Midbrain (tissue), 1 donor: ENCODE results near the gene LHFPL6.

Source experiments
- DNase-seq: peaks from one replicate; lab custom pipeline; 2025; lab: John Stamatoyannopoulos, UW

The LHFPL6 gene

DNA sequence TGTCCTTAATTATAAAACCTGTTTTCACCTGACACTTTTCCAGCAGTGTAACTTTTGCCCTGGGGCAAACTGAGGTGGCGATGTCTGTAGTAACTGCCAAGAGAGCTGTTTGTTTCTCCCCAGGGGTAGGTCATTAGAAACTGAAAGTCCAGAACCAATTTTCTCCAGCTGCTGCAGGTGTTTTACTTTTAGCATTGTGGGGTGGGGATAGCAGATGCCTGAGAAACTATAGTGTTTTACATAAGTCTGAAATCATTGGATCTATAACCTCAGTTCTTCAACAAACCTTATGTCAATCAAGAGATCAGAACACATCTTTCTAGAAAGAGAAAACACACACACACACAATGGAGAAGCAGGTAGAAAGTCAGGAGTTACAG, 92.7 kb downstream of the LHFPL6 start:
- no peak for DNase-seq

DNA sequence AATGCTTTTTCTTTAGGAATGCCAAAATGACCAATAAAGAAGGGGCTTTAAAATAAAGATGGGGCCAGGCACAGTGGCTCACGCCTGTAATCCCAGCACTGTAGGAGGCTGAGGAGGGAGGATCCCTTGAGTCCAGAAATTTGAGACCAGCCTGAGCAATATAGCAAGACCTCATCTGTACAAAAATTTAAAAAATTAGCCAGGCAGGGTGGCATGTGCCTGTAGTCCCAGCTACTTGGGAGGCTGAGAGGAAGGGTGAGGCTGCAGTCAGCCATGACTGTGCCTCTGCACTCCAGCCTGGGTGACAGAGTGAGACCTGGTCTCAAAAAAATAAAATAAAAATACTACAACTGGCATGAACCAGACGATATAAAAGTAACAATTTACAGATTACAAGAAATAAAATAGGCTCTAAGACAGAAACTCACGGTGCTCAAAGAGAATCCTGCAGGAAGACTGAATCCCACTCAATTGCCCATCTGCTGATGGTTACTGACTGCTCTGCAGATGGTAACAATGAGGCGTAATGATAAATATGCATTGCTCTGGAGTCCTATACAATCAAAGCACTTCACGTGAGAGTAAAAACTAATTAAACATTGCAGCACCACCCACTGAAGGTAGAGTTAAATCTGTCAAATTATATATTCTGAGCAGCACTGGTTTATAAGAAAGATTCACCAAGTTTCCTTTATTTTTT, 93.2 kb downstream of the LHFPL6 start:
- no peak for DNase-seq

DNA sequence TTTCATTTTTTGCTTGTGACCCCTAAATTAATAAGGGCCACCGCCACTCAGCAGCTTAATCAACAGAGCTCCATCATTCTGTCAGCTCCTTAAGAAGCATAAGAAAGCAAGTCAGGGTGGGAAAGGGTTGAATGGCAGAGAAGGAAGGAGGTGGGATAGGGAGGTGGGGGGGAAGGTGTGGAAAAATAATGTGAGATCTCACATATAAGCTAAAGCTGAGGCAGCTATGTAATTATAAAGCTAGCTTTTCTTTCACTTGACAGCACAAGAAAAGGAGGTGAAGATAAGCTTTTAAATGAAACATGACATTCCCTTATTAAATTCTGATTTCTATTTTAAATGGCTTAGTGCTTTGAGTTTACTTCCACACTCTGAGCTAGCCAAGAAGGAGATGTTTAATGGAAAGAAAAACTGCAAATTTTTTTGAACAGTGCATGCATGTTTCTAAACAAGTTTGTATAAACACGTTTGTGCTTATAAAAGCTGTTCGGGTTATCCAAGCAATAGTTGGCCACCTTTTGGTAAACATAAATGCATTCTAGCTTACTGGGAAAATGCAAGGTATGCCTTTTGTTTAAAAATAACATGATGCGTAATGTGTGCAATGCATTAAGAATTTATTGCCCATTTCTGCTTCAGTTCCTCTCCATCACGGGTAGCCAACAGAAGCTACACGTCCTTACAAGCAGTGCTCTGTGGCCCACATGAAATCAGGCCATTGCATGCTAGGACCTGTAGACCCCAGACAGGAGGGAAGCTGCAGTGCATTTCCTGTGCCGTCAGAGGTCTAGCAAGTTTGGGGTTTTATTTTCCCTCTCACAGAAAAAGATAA, 96.2 kb downstream of the LHFPL6 start:
- DNase-seq = no peak

- DNase-seq = no peak
These were observed 97.8 kb downstream of the LHFPL6 start for GRCh38 chr13:39505151-39505550.

DNA sequence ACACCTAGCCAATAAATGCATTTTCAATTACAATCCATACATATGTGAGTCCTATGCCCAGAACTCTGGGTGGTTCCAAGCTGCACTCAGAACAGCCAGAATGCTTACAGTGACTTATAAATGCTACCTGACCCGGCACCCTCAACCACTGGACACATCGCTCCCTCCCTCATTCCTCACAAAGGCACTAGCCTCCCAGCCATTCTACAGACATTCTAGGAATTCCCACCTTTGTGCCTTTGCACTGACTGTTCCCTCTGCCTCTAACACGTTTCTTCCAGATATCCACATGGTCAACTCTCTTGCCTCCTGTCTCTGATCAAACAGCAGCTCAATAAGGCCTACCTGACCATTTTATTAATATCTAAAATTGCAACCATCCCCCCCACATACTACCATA, 99.9 kb downstream of the LHFPL6 start:
- no peak for DNase-seq

DNA sequence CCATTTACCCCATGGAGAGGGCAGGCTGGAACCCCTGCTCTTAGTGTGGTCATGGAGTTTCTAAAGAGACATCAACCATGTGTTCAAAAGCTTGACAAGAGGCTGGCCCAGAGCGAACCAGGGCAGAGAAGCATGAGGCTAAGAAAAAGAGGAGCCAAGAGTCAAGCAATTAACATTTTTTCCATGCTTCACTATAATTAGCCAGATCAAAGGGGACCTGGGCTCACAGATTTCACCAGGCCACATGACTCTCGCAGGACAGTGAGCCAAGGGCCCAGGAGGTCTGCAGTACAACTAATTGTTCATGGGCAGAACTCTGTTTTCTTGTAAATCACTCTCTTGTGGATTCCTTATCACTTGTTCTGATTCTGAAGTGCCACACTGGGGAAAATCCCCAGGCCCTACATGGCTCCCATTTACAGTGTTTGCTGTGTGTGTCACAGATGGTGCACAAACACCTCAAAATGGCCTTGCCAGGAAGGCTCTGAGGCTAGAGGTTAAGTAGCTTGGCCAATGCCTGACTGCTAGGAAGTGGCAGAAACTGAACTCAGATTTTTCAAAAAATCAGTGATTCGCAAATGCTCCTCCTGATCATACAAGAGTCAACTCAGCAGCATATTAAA, 101.2 kb downstream of the LHFPL6 start:
- DNase-seq = no peak

- DNase-seq = no peak
These were observed 103.4 kb downstream of the LHFPL6 start for GRCh38 chr13:39499604-39500003.

DNA sequence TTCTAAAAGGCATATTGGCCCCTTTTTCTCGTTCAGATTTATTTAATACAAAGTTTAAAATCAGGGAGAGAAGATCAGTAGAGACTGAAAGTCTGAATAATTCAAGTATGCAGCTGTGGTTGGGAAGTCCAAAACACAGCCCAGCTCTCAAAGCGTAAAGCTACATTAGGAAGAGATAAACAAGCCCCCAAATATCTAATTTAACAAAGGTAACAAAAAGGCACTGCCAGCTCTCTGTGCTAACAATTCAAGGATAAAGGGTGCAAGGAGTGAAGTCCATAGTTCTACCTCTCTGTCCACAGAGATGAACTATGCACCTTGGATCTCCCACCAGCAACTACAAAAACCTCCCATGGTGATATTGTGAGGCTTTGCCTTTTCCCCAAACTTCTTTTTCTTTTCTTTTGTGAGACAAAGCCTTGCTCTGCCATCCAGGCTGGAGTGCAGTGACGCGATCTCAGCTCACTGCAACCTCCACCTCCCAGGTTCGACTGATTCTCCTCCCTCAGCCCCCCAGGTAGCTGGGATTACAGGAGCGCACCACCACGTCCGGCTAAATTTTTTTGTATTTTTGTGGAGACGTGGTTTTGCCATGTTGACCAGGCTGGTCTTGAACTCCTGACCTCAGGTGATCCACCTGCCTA, 104.4 kb downstream of the LHFPL6 start:
- DNase-seq = no peak

DNA sequence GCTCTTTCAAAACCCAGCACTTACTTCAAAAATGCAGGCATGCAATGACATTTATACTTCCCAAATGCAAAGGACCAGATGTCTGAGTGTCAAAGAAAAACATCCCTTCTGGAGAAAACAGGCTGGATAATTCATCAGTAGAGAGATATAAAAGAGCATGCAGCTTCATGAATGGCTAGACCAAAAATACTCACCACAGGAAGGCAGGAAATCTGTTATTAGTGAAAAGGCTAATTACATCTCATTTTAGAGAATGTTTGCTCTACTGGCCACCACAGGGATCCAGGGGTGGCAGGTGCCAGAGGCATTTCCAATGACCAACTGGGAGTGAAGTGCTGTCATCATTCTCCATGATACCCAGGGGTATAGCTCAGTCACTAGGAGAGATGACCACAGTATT, 106.5 kb downstream of the LHFPL6 start:
- DNase-seq = no peak

- DNase-seq = no peak
These were observed 108.4 kb downstream of the LHFPL6 start for GRCh38 chr13:39494633-39495032.

DNA sequence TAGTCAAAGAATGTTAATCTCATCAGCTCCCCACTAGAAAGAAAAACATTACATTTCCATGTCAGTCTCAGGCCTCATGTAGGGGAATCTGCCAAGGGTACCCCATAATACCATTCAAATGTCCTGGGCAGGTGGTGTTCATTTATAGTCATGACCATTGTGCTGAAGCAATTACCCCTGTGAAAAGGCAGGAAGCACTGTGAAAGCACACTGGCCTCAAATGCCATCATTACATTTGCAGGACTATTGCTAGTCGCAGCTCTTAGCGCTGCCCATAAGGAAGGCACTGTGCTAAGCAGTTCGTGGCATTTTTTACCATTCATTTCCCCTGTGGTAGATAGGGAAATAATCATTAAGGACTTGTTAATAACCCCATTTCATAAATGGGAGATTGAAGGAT, 109.0 kb downstream of the LHFPL6 start:
- DNase-seq = no peak

DNA sequence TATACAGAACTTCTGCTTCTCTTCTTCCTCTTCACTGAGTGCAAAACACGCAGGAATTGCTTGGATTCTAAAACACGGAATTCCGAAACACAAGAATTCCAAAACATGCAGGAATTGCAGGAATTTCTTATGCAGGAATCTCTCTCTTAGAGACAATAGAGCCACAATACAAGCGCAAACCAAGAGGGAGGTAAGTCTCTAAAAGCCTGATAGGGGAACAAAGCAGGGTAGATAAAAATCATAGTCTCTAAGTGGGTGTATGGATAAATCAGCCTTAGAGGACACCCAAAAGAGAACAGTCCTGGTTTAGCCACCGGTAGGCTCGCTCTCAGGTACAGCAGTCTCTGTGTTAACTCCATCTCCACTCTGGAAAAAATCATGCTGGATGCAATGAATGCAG, 112.9 kb downstream of the LHFPL6 start:
- DNase-seq = no peak

DNA sequence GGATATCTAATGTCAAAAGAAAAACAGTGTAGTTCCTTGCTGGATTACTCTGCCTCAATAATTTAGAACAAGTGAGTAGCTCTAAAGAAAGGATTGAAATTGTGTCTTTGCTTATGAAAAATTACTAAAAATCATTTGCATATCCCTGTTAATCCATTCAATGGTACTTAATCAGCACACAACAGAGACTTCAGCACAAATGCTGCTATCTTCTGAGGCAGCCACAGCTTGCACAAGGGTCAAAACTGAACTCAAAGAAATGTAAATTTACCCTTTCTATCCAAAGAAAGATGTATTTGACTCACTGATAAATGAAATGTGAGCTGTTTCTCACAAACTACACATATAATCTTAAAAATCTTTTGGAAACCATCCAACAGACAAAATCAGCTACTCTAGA, 116.2 kb downstream of the LHFPL6 start:
- no peak for DNase-seq

DNA sequence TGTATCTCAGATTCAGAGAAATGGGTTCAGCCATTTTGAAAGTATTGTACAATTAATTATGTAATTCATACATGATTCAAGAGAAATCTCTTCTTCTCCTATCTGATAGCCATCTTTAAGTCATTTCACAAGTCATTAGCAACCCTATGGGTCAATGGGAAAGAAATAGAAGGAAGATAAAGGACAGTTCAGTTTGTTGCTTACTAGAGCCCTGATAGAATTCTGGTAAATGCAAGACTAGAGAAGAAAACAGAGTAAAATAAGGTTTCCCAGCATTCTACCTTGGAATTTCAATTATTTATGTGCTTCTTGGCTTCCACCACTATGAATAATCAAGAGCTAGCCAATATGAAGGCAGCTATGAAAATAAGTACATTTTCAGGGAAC, 117.7 kb downstream of the LHFPL6 start:
- DNase-seq = no peak

DNA sequence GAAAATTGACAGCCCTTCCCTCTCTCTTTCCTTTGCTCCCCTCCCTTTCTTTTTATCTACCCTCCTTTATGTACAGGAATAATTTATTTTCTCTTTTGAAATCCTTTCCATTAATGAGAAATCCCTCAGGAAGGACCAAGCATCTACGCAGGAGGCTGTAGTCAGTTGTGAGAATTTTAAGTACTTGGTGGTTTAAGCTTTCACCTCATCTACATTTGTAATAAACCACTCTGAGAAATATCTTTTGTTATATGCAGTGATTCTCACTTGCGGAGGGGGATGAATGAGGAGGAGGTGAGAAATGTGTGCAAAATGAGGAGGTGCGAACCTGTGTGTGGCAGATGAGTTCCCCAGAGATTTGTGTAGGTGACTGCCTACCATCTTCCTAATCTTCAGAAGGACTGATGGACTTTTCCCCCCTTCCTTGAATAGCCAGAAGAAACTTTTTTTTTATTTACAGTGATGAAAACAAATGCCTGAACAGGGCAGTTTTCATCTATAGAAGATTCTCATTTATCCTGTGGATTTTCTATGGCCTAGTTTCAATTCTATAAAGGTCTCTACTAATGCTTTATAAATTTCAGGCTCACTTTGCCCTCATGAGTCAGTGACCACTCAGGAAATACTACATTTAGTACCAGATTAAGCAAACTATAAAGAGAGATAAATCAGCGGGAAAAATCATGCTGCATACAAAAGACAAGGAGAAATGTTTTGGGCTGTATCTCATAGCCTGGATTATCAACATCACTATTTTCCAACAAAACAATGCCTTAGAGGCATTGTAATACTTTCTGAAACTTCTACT, 118.3 kb downstream of the LHFPL6 start:
- no peak for DNase-seq

DNA sequence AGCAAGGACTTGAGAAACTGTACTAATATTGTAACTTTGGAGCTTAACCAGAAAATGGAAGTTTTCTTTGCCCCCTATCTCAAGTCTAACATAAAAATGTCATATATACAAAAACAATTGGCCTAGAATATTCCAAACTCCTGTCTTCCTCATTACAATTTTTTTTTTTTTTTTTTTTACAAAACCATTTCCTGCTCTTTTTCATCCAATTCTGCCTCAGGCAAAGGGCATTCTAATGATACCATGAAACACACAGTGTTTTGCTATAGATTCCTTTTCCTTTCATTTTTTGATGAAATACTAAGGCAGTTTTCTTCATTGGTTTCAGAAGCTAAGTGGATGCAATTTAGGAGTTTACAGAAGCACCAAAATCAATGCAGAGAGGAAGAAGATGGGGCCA, 119.7 kb downstream of the LHFPL6 start:
- no peak for DNase-seq

DNA sequence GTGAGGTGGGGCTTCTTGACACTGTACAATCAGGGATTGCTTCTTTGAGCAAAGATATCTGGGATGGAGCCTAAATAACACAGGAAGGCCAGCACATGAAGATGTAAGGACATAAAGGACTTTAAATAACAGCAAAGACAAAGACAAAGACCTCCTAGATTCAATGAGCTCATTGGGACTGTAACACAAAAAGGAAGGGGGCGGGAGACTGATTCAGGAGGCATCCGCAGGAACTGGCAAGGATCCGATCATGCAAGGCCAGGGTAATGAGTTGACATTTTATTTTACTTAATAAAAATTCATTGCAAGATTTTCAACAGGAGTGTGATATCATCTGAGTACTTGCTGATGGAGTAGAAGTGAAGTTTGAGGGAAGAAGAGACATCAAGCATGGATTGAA, 121.5 kb downstream of the LHFPL6 start:
- no peak for DNase-seq

DNA sequence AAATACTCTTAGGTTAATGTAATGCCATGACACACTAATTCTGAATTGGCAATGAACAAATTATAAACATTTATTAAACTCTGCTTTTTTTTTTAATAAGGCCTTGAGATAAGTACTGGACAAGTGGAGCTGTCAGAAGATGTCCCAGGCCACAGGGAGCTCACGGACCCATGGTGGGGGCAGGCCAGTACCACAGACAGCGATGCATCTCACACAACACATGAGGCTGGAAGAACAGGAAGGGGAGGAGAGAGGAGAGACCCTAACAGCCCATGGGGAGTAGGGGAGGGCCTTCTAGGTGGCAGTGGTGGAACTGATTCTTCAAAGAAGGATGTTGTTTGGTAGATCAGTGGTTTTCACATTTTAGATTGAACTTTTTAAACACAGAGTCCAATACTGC, 128.4 kb downstream of the LHFPL6 start:
- no peak for DNase-seq

- no peak for DNase-seq
These were observed 133.3 kb downstream of the LHFPL6 start for GRCh38 chr13:39469676-39470075.

DNA sequence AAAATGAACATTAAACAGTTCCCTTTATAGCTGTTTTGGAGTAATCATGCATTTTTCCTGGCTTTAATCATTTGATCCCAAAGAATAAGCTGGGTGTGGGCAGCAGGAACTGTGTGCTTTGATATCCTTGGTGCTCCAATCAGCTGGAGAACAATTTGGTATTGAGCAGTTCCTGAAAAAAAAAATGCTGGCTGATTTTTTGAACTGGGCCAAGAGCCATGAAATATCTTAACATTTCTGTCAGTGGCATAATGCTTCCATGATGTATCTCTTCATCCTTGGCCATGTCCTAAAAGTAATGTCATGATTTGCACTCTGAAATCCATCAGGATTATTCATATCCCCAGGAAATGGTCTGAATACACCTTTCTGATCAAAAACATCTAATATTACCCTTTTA, 134.7 kb downstream of the LHFPL6 start:
- no peak for DNase-seq

DNA sequence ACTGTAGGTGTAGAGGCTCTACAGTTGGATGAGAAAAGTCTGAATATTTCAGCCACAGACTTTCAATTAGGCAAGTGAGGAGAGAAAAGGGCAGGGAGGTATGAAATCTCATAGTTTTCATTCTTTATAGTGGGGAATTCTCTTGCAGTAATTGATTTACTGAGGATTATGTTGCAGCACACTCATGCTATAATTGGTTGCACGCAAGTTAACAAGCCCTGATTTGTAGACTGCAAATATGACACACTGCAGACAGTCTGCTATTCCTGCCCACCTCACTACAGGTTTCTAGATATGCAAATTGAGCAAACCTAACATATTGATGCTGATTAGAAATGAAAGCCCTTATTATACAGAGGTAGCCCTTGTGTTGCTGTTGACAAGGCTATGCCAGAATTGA, 139.4 kb downstream of the LHFPL6 start:
- no peak for DNase-seq

DNA sequence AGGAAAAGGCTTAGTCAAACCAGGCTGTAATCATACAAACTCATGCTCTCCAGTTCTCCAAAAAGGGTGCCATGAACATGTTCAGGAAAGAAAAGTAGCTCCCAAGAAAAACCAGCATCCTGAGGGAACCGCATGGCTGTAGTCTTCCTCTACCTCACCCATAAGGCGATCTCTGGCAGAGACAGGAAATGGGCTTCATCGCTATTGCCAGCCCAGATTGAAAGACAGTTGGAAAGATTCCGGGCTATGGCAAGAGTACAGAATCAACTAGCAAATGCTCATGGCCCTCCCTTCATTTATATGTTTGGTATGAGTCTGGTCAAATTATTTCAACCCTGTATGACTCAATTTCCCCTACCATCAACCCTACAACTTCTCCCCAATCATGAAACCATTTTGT, 140.1 kb downstream of the LHFPL6 start:
- DNase-seq = no peak
